ENCODE measurements around the gene KAZN.

Gene KAZN

GRCh38 chr1:14999441-14999840 is 401.0 kb downstream of the KAZN start:
- H3K27me3 ChIP-seq: peaks cover 7% of the 10 kb centered on the region

GRCh38 chr1:15000030-15000429 is 401.5 kb downstream of the KAZN start:
- no peaks in the 10 kb centered on the region for H3K36me3 ChIP-seq

More at GRCh38 chr1:14999441-14999840, 401.0 kb downstream of the KAZN start:
- TF ChIP-seq CTCF (IDR thresholded peaks at IDR 0.05): no peak
- Histone ChIP-seq H3K4me1 (ENCODE audit: control insufficient read depth in 1 of 2, insufficient read depth in 1 of 2, low read depth in 1 of 2, low read length in 1 of 2) (peaks cover 13 to 50% of the 10 kb centered on the region in 2 experiments), H3K27ac (no peak overlapping the region), H3K4me3 (ENCODE audit: low read depth in 1 of 2, low read length in 1 of 2) (no peak overlapping the region), H3K9me3 (no peaks in the 10 kb centered on the region), H3K36me3 (no peaks in the 10 kb centered on the region)

GRCh38 chr1:15000671-15001070 is 402.2 kb downstream of the KAZN start:
- no peak for TF ChIP-seq CTCF (IDR thresholded peaks at IDR 0.05)
- H3K27me3 ChIP-seq: peaks cover 14% of the 10 kb centered on the region
- peak overlapping the region; percentile 47 for H3K27ac ChIP-seq
- no peaks in the 10 kb centered on the region for H3K36me3 ChIP-seq
- peaks cover 13 to 50% of the 10 kb centered on the region in 2 experiments for H3K4me1 ChIP-seq (ENCODE audit: control insufficient read depth in 1 of 2, insufficient read depth in 1 of 2, low read depth in 1 of 2, low read length in 1 of 2)
- H3K4me3 ChIP-seq (ENCODE audit: low read depth in 1 of 2, low read length in 1 of 2): no peak overlapping the region
- H3K9me3 ChIP-seq: no peaks in the 10 kb centered on the region

More at GRCh38 chr1:15000030-15000429, 401.5 kb downstream of the KAZN start:
- Histone ChIP-seq H3K4me3 (ENCODE audit: low read depth in 1 of 2, low read length in 1 of 2) (no peak overlapping the region), H3K9me3 (no peaks in the 10 kb centered on the region), H3K4me1 (ENCODE audit: control insufficient read depth in 1 of 2, insufficient read depth in 1 of 2, low read depth in 1 of 2, low read length in 1 of 2) (peaks cover 13 to 50% of the 10 kb centered on the region in 2 experiments), H3K27ac (no peak overlapping the region), H3K27me3 (peaks cover 8% of the 10 kb centered on the region)
- TF ChIP-seq CTCF (IDR thresholded peaks at IDR 0.05): no peak

- Histone ChIP-seq H3K27me3 (peaks cover 22% of the 10 kb centered on the region), H3K9me3 (no peaks in the 10 kb centered on the region), H3K4me3 (ENCODE audit: low read depth in 1 of 2, low read length in 1 of 2) (no peak overlapping the region), H3K4me1 (ENCODE audit: control insufficient read depth in 1 of 2, insufficient read depth in 1 of 2, low read depth in 1 of 2, low read length in 1 of 2) (peaks cover 13 to 47% of the 10 kb centered on the region in 2 experiments), H3K36me3 (no peaks in the 10 kb centered on the region), H3K27ac (peak overlapping the region; percentile 47)
- TF ChIP-seq CTCF (IDR thresholded peaks at IDR 0.05): no peak
Observed at GRCh38 chr1:15001317-15001915, 402.9 kb downstream of the KAZN start.

GRCh38 chr1:15002325-15002724 is 403.8 kb downstream of the KAZN start:
- TF ChIP-seq CTCF (IDR thresholded peaks at IDR 0.05): no peak
- Histone ChIP-seq H3K9me3 (no peaks in the 10 kb centered on the region), H3K4me1 (ENCODE audit: control insufficient read depth in 1 of 2, insufficient read depth in 1 of 2, low read depth in 1 of 2, low read length in 1 of 2) (peaks cover 13 to 45% of the 10 kb centered on the region in 2 experiments), H3K27me3 (peaks cover 24% of the 10 kb centered on the region), H3K27ac (no peak overlapping the region), H3K4me3 (ENCODE audit: low read depth in 1 of 2, low read length in 1 of 2) (no peak overlapping the region), H3K36me3 (no peaks in the 10 kb centered on the region)
